GM19463 (cell line): Measurements from ENCODE around the gene TOLLIP.

ENCODE experiments used
- ATAC-seq: cut with Tn5 transposase; IDR thresholded peaks from one replicate; pipeline ENCODE4 v1.9.1; 2021; ENCODE audit warnings: mild to moderate bottlenecking, moderate library complexity; ENCODE audit not compliant: unreplicated experiment

Gene TOLLIP

GRCh38 chr11:1317993-1318392 is 8.6 kb upstream of the TOLLIP start:
- no peak for ATAC-seq

- ATAC-seq, result no peak
Observed at GRCh38 chr11:1317432-1317831, 8.0 kb upstream of the TOLLIP start.

GRCh38 chr11:1310772-1311468 is 1.5 kb upstream of the TOLLIP start:
- ATAC-seq, result no peak

- no peak for ATAC-seq
Observed at GRCh38 chr11:1310318-1310687, 871 bp upstream of the TOLLIP start.

GRCh38 chr11:1308743-1309497 is 512 bp downstream of the TOLLIP start:
- ATAC-seq, result peak; percentile 45

GRCh38 chr11:1307998-1308742 is 1.3 kb downstream of the TOLLIP start:
- no peak for ATAC-seq

- no peak for ATAC-seq
Observed at GRCh38 chr11:1307163-1307870, 2.1 kb downstream of the TOLLIP start.

GRCh38 chr11:1306186-1307162 is 3.0 kb downstream of the TOLLIP start:
- ATAC-seq, result no peak

GRCh38 chr11:1305501-1306056 is 3.9 kb downstream of the TOLLIP start:
- ATAC-seq, result no peak

GRCh38 chr11:1305063-1305495 is 4.4 kb downstream of the TOLLIP start:
- ATAC-seq, result no peak

GRCh38 chr11:1304380-1304779 is 5.1 kb downstream of the TOLLIP start:
- no peak for ATAC-seq

GRCh38 chr11:1303973-1304372 is 5.5 kb downstream of the TOLLIP start:
- ATAC-seq, result no peak

- ATAC-seq, result no peak
Observed at GRCh38 chr11:1303126-1303821, 6.2 kb downstream of the TOLLIP start.

GRCh38 chr11:1302461-1303125 is 6.8 kb downstream of the TOLLIP start:
- no peak for ATAC-seq

- no peak for ATAC-seq
Observed at GRCh38 chr11:1302041-1302460, 7.4 kb downstream of the TOLLIP start.

- no peak for ATAC-seq
Observed at GRCh38 chr11:1301220-1302000, 8.0 kb downstream of the TOLLIP start.

- ATAC-seq, result no peak
Observed at GRCh38 chr11:1300569-1301187, 8.8 kb downstream of the TOLLIP start.
